HepG2 (cell line): ENCODE data around the gene MLF1. TPM values are rescaled to one million over a fixed set of nuclear protein-coding genes. Genes with fewer than 3 reads are reported as not detected.

Experiments
- ATF7 ChIP-seq, 2 experiments: fragments of 450-650 bp in 1 of 2; sonication (generic) in 1 of 2; formaldehyde crosslinking in 1 of 2; IDR thresholded peaks; 2 replicates each; pipeline versions ENCODE4 v1.4.0 to v1.6.1; 2016 to 2020; ENCODE audit warnings: antibody characterized with exemption in 1 of 2, mild to moderate bottlenecking in 1 of 2, missing genetic modification reagents in 1 of 2
- BCLAF1 ChIP-seq: fragments of 450-650 bp; IDR thresholded peaks from 2 replicates; pipeline ENCODE4 v1.6.1; 2017; ENCODE audit warnings: mild to moderate bottlenecking
- ERF ChIP-seq: IDR thresholded peaks from 2 replicates; pipeline ENCODE4 v1.6.1; 2018; ENCODE audit warnings: missing biosample characterization, missing genetic modification reagents
- HDAC1 ChIP-seq: sonication (generic); formaldehyde crosslinking; IDR thresholded peaks from 2 replicates; pipeline ENCODE4 v1.5.1; 2020; ENCODE audit warnings: mild to moderate bottlenecking, missing genetic modification reagents
- HNRNPK ChIP-seq: fragments of 200-400 bp; formaldehyde crosslinking; IDR thresholded peaks from 2 replicates; pipeline ENCODE4 v1.6.1; 2018; ENCODE audit warnings: low read length, low read depth, moderate library complexity, mild to moderate bottlenecking; ENCODE audit not compliant: poor library complexity, severe bottlenecking
- IKZF1 ChIP-seq: fragments of 450-650 bp; IDR thresholded peaks from 2 replicates; pipeline ENCODE4 v1.7.1; 2016
- JDP2 ChIP-seq: sonication (generic); formaldehyde crosslinking; IDR thresholded peaks from 2 replicates; pipeline ENCODE4 v1.8.1; 2022; ENCODE audit warnings: missing genetic modification reagents, borderline replicate concordance
- JUND ChIP-seq: sonication (generic); formaldehyde crosslinking; IDR thresholded peaks from 2 replicates; pipeline ENCODE4 v1.8.0; 2022; ENCODE audit warnings: mild to moderate bottlenecking, missing genetic modification reagents
- KDM5A ChIP-seq: fragments of 200-600 bp; sonication (generic); IDR thresholded peaks from 2 replicates; pipeline ENCODE4 v1.7.0; 2018; ENCODE audit warnings: antibody characterized with exemption, mild to moderate bottlenecking, low read length, borderline replicate concordance
- KLF6 ChIP-seq: IDR thresholded peaks from 2 replicates; pipeline ENCODE4 v1.8.0; 2016; ENCODE audit warnings: missing biosample characterization, missing genetic modification reagents
- MTF2 ChIP-seq: sonication (generic); formaldehyde crosslinking; IDR thresholded peaks from 2 replicates; pipeline ENCODE4 v1.5.0; 2020; ENCODE audit warnings: missing genetic modification reagents, borderline replicate concordance
- MYPOP ChIP-seq: sonication (generic); formaldehyde crosslinking; IDR thresholded peaks from 2 replicates; pipeline ENCODE4 v1.8.1; 2023; ENCODE audit warnings: mild to moderate bottlenecking, moderate library complexity, missing genetic modification reagents
- PHF20 ChIP-seq: sonication (generic); formaldehyde crosslinking; IDR thresholded peaks from 2 replicates; pipeline ENCODE4 v1.5.0; 2020; ENCODE audit warnings: mild to moderate bottlenecking, missing genetic modification reagents
- RAD51 ChIP-seq: fragments of 450-650 bp; IDR thresholded peaks from 2 replicates; pipeline ENCODE4 v1.6.1; 2016; ENCODE audit warnings: borderline replicate concordance
- RCOR2 ChIP-seq: IDR thresholded peaks from 2 replicates; pipeline ENCODE4 v1.6.1; 2016; ENCODE audit warnings: missing biosample characterization, missing genetic modification reagents
- SMAD3 ChIP-seq: sonication (generic); formaldehyde crosslinking; IDR thresholded peaks from 2 replicates; pipeline ENCODE4 v1.4.0; 2020; ENCODE audit warnings: missing genetic modification reagents
- SOX13 ChIP-seq, 3 experiments: fragments of 450-650 bp in 1 of 3; sonication (generic) in 1 of 3; formaldehyde crosslinking in 1 of 3; IDR thresholded peaks in 2 of 3; conservative IDR thresholded peaks in 1 of 3; 2 replicates each; pipeline versions ENCODE4 v1.5.0 to v1.6.1; 2016 to 2020; ENCODE audit warnings: antibody characterized with exemption in 1 of 3, mild to moderate bottlenecking in 1 of 3, missing compliant biosample characterization in 1 of 3, missing genetic modification reagents in 1 of 3, moderate library complexity in 1 of 3
- SSRP1 ChIP-seq: IDR thresholded peaks from 2 replicates; pipeline ENCODE4 v1.6.1; 2016; ENCODE audit warnings: control low read depth
- THAP11 ChIP-seq: IDR thresholded peaks from 2 replicates; pipeline ENCODE4 v1.6.1; 2016; ENCODE audit warnings: missing biosample characterization, missing genetic modification reagents
- TMF1 ChIP-seq: sonication (generic); formaldehyde crosslinking; IDR thresholded peaks from 2 replicates; pipeline ENCODE4 v1.8.1; 2022; ENCODE audit warnings: low read depth, missing genetic modification reagents
- ZNF230 ChIP-seq: sonication (generic); formaldehyde crosslinking; IDR thresholded peaks from 2 replicates; pipeline ENCODE4 v1.4.0; 2020; ENCODE audit warnings: mild to moderate bottlenecking, missing genetic modification reagents
- ZNF569 ChIP-seq: sonication (generic); formaldehyde crosslinking; IDR thresholded peaks from 2 replicates; pipeline ENCODE4 v1.5.0; 2020; ENCODE audit warnings: mild to moderate bottlenecking, missing genetic modification reagents, moderate library complexity, borderline replicate concordance
- ZNF614 ChIP-seq: IDR thresholded peaks from 2 replicates; pipeline ENCODE4 v1.6.1; 2018; ENCODE audit warnings: missing biosample characterization, missing genetic modification reagents, inconsistent platforms, borderline replicate concordance
- ZNF766 ChIP-seq: sonication (generic); formaldehyde crosslinking; IDR thresholded peaks from 2 replicates; pipeline ENCODE4 v1.5.0; 2020; ENCODE audit warnings: missing genetic modification reagents, borderline replicate concordance
- ZNF772 ChIP-seq: sonication (generic); formaldehyde crosslinking; IDR thresholded peaks from 2 replicates; pipeline ENCODE4 v1.5.0; 2020; ENCODE audit warnings: mild to moderate bottlenecking, missing genetic modification reagents
- ZNF841 ChIP-seq: sonication (generic); formaldehyde crosslinking; IDR thresholded peaks from 2 replicates; pipeline ENCODE4 v1.8.1; 2023; ENCODE audit warnings: missing genetic modification reagents, borderline replicate concordance
- polyA plus RNA-seq, 8 experiments: library from polyadenylated mRNA; depleted of rRNA in 3 of 8; stranded (reverse) in 7 of 8; unstranded in 1 of 8; fragments of >200 nt; fragmentation: Illumina TruSeq in 4 of 8; extraction: Trizol in 4 of 8; gene quantifications; 2 replicates each; pipeline versions ENCODE4 v1.2.1 to v1.2.3, GENCODE V29; 2011 to 2016; ENCODE audit warnings: low read depth in 4 of 8, missing spikeins in 1 of 8, mixed read lengths in 1 of 8; ENCODE audit not compliant: insufficient read depth in 1 of 8
- total RNA-seq, 5 experiments: library from RNA; depleted of rRNA; stranded (reverse); fragments of >200 nt; fragmentation: Illumina TruSeq; extraction: Trizol; gene quantifications; 2 replicates each; pipeline ENCODE4 v1.2.3, GENCODE V29; 2016; ENCODE audit warnings: low read depth in 1 of 5
- TF ChIP-seq, protein P1 (sequence below): IDR thresholded peaks from 2 replicates; pipeline ENCODE4 v1.6.1; 2016; ENCODE audit warnings: missing genetic modification reagents, missing compliant biosample characterization

The MLF1 gene
- total and polyA plus RNA-seq, 2 of the 13 experiments (the other 11 are each of a cell fraction or from before 2014, with no cell fraction given) = 0.88 to 1.0 TPM

DNA sequence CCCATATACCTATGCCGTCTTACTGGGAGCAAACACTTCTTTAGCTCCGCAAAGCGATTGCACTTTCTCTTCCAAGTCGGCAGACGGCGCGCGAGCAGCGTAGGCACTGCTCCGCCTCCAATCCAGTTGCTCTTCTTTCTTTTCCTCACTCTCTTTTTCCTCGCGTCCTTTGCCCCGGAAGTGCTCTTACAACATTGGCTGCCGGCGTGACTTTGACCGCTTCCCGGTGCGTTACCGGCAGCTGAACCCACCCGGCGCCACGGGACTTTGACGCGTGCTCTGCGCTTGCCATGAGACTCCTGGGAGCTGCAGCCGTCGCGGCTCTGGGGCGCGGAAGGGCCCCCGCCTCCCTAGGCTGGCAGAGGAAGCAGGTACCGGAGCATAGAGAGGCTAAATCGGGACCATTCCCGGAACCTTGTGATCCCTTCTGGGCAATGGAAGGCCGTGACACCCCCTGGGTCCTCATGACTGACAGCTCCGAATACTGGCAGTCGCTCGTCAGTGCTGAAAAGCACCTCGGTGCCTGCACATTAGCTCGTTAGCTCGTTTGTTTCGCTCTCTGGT is 73.4 kb downstream of the MLF1 start, which contains the start of gene GFM1 (continued):
- TF ChIP-seq BCLAF1 = no peak
- TF ChIP-seq MTF2 (CRISPR knock-in tag) = no peak; the same call in 1 of the 2 replicates
- no peak for TF ChIP-seq IKZF1
- TF ChIP-seq TMF1 (CRISPR knock-in tag) = no peak
- TF ChIP-seq ZNF569 (CRISPR knock-in tag) = no peak
- TF ChIP-seq PHF20 (CRISPR knock-in tag) = peak; percentile 99
- peak; percentile 87 for TF ChIP-seq ERF (CRISPR knock-in tag)
- TF ChIP-seq SMAD3 = peak; percentile 89
- TF ChIP-seq JUND (CRISPR knock-in tag) = no peak
- TF ChIP-seq ZNF614 (CRISPR knock-in tag) = peak; percentile 83; the same call in 1 of the 2 replicates
- no peak for TF ChIP-seq SSRP1 (CRISPR knock-in tag)
- TF ChIP-seq KDM5A = peak; percentile 95
- 0 out of 2 replicates have a peak, but pooled peaks have one; percentile 53 for TF ChIP-seq RCOR2 (CRISPR knock-in tag)
- no peak for TF ChIP-seq SOX13 (IDR thresholded peaks at IDR 0.05)
- peak in 1 of 2 experiments; percentile 61; a peak in 2 of 4 replicates for TF ChIP-seq SOX13 (CRISPR knock-in tag; conservative IDR thresholded peaks at IDR 0.05 in 1 of 2, IDR thresholded peaks at IDR 0.05 in 1 of 2)
- no peak for TF ChIP-seq ZNF766
- TF ChIP-seq HNRNPK = no peak
- peak; percentile 99 for TF ChIP-seq HDAC1
- peak; percentile 57; the same call in 1 of the 2 replicates for TF ChIP-seq KLF6
- no peak for TF ChIP-seq RAD51
- TF ChIP-seq, protein P1, sequence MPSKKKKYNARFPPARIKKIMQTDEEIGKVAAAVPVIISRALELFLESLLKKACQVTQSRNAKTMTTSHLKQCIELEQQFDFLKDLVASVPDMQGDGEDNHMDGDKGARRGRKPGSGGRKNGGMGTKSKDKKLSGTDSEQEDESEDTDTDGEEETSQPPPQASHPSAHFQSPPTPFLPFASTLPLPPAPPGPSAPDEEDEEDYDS (CRISPR knock-in tag) = peak; percentile 28; the same call in 1 of the 2 replicates
- no peak for TF ChIP-seq ZNF841
- peak; percentile 58; the same call in 1 of the 2 replicates for TF ChIP-seq ZNF230 (CRISPR knock-in tag)
- no peak for TF ChIP-seq ATF7 (IDR thresholded peaks at IDR 0.05)
- TF ChIP-seq ATF7 (CRISPR knock-in tag; IDR thresholded peaks at IDR 0.05) = 0 out of 2 replicates have a peak, but pooled peaks have one; percentile 13
- TF ChIP-seq THAP11 = peak; percentile 96
- TF ChIP-seq MYPOP = peak; percentile 93
- peak; percentile 84 for TF ChIP-seq ZNF772 (CRISPR knock-in tag)
- TF ChIP-seq JDP2 = no peak
